HG02571 (cell line): ENCODE results near the gene CEP350.
"Not testable (repeated sequence)": the region's sequence is repeated elsewhere in the genome, so short reads cannot be mapped to it uniquely, and the experiment has no call there.

Experiments
- ATAC-seq: cut with Tn5 transposase; IDR thresholded peaks from one replicate; pipeline ENCODE4 v1.9.1; 2021; ENCODE audit warnings: mild to moderate bottlenecking, moderate library complexity; ENCODE audit not compliant: unreplicated experiment

Gene CEP350

DNA sequence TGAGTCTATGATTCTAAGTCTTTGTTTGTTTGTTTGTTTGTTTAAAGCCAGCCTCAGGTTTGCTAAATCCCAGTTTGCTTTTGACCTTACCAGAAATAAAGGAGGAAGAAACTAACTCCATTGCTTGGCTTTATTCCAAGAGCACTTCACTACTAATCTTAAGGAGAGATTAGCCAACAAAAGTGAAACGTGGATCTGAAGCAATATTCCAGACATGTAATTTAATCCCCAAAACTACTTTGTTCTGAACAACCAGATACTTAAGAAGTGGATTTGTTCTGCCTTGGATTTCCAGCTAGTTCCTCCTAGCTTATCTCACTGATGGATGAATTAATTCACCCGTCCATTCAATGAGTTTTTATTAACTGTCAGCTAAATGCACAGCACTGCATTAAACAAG lies 15.9 kb upstream of the CEP350 start:
- ATAC-seq: no peak

DNA sequence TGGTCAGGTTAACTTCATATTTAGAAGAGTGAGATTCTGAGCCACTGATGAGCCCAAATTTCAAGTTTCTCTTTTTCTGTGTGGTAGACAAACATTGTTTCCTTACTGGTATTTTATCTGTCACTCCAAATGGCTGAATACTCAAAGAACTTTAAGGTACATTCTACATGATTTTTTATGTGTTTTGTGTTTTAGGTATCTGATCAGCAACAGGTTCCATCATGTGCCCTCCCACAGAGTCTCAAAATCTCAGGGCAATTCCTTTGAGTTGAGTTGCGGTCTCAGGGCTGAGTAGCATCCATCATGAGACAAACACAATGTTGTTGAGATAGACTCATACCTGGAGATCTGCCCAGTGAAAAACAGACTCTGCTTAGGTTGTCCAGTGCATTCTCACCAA lies 14.7 kb upstream of the CEP350 start:
- no peak for ATAC-seq

DNA sequence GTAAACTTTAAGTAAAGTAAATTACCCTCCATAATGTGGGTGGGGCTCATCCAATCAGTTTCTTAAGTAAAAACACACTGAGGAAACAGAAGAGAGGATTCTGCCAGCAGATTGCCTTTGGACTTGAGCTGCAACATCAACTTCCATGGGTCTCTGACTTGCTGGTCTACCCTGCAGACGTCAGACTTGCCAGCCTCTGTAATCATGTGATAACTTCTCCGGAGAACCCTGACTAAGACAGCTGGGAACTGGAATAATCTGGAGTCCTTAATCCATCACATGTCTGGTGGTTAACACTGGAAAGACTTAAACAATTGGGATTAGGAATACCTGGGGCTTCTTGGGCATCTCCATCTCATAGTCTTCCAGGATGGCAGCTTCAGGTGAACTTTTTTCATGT lies 13.2 kb upstream of the CEP350 start:
- no peak for ATAC-seq

- ATAC-seq: no peak
Measured at GRCh38 chr1:179950651-179951050, 4.0 kb upstream of the CEP350 start.

- ATAC-seq: no peak
Measured at GRCh38 chr1:179951383-179952144, 3.0 kb upstream of the CEP350 start.

DNA sequence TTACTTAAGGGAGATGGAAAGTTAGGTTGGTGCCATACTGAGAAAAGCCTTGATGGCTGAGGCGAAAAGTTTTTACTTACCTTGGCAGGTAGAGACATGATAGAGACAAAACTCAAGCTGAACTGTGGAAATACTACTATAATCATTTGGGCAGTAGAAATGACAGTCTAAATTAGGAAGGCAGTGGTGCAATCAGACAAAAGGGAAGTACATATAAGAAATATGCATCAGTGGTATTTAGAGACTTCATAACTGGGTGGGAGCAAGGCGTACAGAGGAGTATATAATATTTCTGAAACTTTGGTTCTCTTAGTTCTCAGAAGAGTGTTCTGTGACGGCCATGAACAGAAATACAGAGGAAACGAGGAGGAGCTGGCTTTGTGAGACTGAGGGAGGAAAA lies 2.4 kb upstream of the CEP350 start:
- no peak for ATAC-seq

DNA sequence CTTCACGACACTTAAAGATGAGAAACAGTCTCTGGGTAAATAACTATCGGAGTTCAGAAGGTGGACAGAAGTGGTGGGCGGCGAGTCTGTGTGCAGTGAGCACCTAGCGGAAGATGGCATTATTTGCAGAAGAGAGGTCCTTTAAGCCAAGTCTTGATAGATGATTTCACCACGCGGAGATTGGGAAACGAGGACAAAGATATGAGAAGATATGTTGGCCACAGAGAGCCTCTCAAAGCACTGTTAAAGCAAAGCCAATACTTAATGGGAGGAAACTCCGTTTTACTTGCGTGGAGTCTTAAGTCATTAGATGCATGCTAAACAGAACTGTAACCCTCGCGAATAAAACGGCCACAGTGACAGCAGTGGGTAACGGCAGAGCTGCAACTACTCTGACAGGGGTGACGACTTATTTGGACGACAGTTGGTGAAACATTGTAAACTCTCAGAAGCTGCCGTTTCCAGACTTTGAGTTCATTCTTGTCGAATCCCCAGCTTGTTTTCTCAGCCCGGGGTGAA lies 577 bp upstream of the CEP350 start:
- ATAC-seq: no peak

DNA sequence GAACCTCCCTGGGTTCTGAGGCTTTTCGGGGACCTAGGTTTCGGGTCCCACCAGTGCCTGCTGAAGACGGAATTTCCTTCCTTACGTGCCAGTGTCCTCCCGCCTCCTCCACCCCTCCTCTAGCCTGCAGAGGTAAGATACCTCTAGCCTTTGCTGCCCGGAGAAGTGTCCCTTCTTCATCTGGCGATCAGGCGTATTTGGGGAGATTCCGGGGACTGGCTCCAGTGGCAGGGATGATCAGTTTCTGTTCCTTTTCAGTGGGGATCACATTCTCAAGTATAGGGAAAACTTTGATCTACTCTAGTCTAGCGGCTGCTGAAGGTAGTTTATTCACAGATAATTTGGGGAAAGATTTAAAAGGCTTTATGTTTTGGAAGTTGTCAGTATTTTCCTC lies 674 bp downstream of the CEP350 start:
- no peak for ATAC-seq

DNA sequence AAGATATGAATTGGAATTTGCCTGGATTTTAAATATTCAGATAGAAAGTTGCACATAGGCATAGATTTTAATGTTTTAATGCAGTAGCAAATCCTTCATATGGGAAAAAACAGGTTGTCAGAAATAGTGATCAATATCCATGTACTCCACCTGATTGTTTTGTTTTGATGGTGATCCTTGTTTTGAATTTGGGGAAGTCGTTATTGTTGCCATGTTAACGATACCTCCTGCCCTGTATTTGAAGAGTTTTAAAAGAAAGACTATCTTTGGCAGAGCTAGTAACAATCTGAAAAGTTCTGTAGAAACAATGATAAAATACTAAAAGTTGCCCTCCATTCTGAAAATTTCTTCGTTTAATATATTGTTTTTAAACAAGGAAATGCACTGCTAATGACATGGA lies 1.1 kb downstream of the CEP350 start:
- ATAC-seq: no peak

- ATAC-seq: no peak
Measured at GRCh38 chr1:179958359-179958758, 3.7 kb downstream of the CEP350 start.

- not testable (repeated sequence) for ATAC-seq
Measured at GRCh38 chr1:179962168-179962567, 7.6 kb downstream of the CEP350 start.

- ATAC-seq: no peak
Measured at GRCh38 chr1:179966551-179966950, 11.9 kb downstream of the CEP350 start.

DNA sequence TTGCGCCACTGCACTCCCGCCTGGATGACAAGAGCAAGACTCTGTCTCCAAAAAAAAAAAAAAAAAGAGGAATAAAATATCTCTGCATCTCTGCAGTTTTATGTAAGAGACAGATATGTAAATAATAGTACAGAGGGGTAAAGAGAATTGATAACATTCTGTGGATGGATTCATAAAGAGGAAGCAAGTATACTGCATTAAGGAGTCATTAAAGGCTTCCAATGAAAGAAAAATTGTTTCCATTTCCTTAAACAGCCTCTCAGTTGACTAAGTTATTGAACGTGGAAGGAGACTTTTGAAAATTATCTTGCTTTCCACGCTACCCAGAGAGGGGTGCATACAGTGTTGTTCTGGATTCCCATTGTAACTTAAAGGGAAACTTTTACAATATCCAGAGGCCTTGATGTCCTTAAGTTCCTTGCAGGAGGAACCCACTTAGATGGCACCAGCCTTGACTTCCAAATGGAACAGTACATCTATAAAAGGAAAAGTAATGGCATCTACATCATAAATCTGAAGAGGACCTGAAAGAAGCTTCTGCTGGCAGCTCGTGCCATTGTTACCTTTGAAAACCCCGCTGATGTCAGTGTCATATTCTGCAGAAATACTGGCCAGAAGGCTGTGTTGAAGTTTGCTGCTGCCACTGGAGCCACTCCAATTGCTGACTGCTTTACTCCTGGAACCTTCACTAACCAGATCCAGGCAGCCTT lies 13.8 kb downstream of the CEP350 start:
- ATAC-seq: no peak

DNA sequence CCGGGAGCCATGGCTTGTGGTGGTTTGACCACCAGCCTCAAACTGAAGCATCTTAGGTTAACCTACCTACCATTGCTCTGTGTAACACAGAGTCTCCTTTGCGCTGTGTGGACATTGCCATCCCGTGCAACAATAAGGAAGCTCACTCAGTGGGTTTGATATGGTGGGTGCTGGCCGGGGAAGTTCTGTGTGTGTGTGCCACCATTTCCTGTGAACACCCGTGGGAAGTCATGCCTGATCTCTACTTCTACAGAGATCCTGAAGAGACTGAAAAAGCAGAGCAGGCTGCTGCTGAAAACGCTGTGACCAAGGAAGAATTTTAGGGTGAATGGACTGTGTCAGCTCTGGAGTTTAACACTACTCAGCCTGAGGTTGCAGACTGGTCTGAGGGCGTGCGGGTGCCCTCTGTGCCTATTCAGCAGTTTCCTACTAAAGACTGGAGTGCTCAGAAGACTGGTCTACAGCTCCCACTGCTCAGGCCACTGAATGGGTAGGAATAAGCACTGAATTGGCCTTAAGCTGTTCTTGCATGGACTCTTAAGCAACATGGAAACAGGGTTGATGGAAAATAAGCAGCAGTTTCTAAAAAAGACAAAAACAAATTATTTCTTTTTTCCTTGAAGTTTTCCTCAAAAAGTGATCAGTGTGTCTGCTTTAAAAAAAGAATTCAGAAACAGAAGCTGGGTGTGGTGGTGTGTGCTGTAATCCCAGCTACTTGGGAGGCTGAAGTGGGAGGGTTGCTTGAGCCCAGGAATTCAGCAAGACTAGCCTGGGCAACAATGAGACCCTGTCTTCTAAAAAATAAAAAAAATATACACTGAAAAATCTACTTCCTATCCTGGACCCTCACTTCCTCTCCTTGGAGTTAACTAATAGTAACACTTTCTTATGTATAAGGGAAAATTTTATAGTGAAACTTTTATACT lies 14.6 kb downstream of the CEP350 start:
- no peak for ATAC-seq

DNA sequence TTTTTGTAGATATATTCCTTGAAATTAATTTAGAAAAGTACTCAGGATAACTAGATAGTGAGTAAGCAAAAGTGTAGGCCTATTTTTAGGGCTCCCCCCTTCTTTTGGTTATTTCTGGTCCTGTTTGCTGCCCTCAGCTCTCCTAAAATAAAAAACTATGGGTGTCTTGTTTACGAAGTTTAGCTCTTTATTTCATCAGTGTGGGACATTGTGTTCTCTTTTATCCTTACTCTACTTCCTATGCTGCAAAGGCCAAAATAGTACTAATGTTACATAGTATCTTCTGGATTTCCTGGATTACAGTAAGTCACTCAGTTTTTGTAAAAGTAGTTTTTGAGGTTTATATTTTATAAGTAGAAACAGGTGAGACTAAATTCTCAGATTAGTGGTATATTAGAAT lies 15.4 kb downstream of the CEP350 start:
- ATAC-seq: no peak

DNA sequence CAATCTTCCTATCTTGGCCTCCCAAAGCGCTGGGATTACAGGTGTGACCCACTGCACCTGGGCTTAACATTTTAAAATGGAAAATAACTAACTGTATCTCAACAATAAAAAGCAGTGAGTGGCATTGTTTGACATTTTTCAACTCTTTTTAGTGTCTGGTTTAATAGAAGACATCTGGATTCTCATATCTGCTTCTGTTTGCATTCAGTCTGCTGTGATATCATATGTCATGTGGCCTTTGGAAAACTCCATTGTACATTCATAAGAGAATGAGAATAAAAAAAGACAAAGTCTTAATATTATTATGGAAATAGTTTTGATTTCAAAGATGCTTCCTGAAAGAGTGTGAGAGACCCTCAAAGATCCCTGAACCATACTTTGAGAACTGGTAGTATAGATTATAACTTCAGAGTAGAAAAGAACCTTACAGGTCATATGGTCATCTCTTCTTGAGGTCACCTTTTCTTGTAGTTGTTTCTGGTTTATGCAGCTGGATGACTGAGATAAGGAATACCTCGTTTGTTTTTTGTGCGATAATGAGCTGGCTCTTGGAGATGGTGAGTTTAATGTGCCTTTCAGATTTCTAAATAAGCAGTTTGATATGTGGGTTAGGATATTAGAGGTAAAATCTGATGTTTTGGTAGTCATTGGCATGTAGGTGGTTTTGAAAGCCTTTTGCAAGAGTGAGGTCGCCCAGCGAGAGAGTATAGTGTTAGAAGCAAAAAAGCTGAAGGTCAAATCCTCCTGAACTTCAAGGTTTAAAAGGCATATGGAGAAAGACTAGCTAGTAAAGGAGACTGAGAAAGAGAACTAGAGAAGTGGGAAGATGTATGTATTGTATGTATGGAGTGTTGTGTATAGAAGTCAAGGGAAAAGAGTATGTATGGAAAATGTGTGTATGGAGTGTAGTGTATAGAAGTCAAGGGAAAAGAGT lies 17.2 kb downstream of the CEP350 start:
- ATAC-seq: no peak

DNA sequence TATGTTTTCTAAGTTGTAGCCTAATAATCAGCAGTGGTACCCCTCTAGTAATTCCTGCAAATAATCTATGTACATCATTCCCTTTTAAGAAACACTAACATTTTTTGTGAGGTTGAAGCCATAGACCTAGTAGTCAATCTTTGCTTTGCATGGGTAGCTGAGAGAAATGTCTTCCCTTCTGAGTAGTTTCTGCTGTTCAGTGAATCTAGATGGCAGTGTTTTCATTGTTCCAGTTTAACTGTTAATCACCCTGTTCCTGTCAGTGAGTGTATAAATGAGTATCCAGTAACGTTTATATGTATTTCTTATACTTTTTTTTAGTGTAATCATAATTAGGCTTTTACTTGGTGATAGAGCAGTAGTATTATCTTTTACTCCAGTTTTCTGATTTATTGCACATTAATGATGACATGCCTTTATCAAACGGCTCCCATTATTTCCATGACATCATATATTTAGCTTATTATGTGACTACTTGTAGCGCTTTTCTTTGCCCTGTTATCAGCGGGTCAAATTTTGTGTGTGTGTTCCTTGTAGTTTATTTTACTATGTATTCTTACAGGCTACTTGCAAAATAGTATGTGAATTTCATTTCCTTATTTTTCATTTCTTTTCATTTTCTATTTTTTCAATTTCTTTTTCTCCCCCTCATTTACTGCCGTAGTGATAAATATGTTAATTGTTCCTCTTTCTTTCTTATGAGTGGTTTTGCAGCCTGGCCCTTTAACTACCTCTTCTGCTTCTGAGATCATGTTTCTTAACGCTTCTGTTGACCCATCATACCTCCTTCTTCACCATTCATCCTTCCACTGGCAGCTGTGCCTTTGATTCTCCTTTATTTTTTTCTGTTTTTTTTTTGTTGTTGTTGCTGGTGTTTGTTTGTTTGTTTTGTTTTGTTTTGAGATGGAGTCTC lies 18.8 kb downstream of the CEP350 start:
- ATAC-seq: no peak

DNA sequence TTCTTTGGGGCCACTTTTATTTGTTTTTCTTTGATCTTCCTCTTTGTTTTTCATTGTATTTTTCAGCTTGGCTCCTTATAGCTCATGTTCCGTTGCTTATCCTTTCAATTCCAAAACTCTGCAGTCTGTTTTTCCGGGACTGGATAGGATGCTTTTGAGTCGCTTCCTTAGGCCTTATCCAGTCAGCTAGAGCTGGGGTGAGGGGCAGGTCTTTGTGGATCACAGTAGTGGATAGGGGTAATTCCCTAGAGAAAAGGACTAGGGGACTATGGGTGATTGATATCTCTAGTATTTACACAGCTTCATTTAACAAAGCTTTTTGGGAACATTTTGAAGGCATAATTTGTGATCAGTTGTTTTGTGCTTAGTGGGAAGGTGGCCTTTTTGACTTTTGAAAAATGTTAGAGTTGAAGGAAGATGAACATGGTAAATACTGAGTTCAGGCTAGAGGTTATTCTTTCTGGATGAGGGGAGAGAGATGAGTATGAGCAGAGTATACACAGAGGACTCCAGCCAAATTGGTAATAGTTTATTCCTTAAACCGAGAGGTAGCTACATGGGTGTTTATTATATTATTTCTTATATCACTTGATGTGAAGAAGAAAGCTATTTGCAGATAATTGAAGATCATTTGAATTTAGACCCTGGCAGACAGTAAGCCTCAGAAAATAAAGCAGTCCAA lies 22.5 kb downstream of the CEP350 start:
- no peak for ATAC-seq
